NCI-H748 (cell line): ENCODE data around the gene PPIB.
"Not testable (repeated sequence)": the region's sequence is repeated elsewhere in the genome, so short reads cannot be mapped to it uniquely, and the experiment has no call there.

Source experiments
- DNase-seq: peaks from one replicate; lab custom pipeline; 2025; ENCODE audit not compliant: unreplicated experiment; lab: John Stamatoyannopoulos, UW

The PPIB gene

GRCh38 chr15:64141798-64142512 is 20.9 kb downstream of the PPIB start:
- DNase-seq = no peak

GRCh38 chr15:64138331-64138941 is 24.4 kb downstream of the PPIB start:
- no peak for DNase-seq

- no peak for DNase-seq
Observed at GRCh38 chr15:64137226-64137833, 25.5 kb downstream of the PPIB start.

- DNase-seq = no peak
Observed at GRCh38 chr15:64136347-64136746, 26.5 kb downstream of the PPIB start.

GRCh38 chr15:64134345-64134829 is 28.4 kb downstream of the PPIB start:
- DNase-seq = no peak

GRCh38 chr15:64133623-64134344 is 29.0 kb downstream of the PPIB start:
- DNase-seq = no peak

GRCh38 chr15:64132217-64132616 is 30.6 kb downstream of the PPIB start:
- DNase-seq = no peak

- no peak for DNase-seq
Observed at GRCh38 chr15:64131547-64131946, 31.3 kb downstream of the PPIB start.

GRCh38 chr15:64130159-64130558 is 32.7 kb downstream of the PPIB start:
- DNase-seq = no peak

- DNase-seq = no peak
Observed at GRCh38 chr15:64127521-64128270, 35.1 kb downstream of the PPIB start.

- no peak for DNase-seq
Observed at GRCh38 chr15:64125978-64126377, 36.8 kb downstream of the PPIB start.

GRCh38 chr15:64122936-64123351 is 39.9 kb downstream of the PPIB start:
- no peak for DNase-seq

- no peak for DNase-seq
Observed at GRCh38 chr15:64122444-64122843, 40.4 kb downstream of the PPIB start.

GRCh38 chr15:64121614-64122013 is 41.2 kb downstream of the PPIB start:
- no peak for DNase-seq

- not testable (repeated sequence) for DNase-seq
Observed at GRCh38 chr15:64120322-64120721, 42.5 kb downstream of the PPIB start.

- no peak for DNase-seq
Observed at GRCh38 chr15:64117759-64118487, 44.9 kb downstream of the PPIB start.

GRCh38 chr15:64112904-64113303 is 49.9 kb downstream of the PPIB start:
- DNase-seq = no peak

GRCh38 chr15:64112073-64112772 is 50.6 kb downstream of the PPIB start:
- DNase-seq = no peak

GRCh38 chr15:64111679-64112050 is 51.2 kb downstream of the PPIB start:
- DNase-seq = no peak
